Aorta (tissue), 5 donors: ENCODE results near the gene ITGA7. TPM values are rescaled to one million over a fixed set of nuclear protein-coding genes. Genes with fewer than 3 reads are reported as not detected.

Source experiments
- ATAC-seq: fragments of 200-7000 bp; cut with Tn5 transposase; one replicate; pipeline ENCODE4 v1.9.1; 2022; ENCODE audit warnings: moderate library complexity; ENCODE audit not compliant: low FRiP score
- DNase-seq, 2 donors: peaks; one replicate each; pipeline ENCODE4 v3.0.0-alpha.2; 2020
- H3K27ac ChIP-seq, 2 donors: one replicate each; pipeline ENCODE4 v1.5.1; 2013; ENCODE audit warnings: low read length in 2 of 2, mild to moderate bottlenecking in 2 of 2, moderate library complexity in 2 of 2, control low read depth in 1 of 2, inconsistent platforms in 1 of 2, low read depth in 1 of 2
- H3K27me3 ChIP-seq, 2 donors: one replicate each; pipeline ENCODE4 v1.6.1; 2013; ENCODE audit warnings: control low read depth in 1 of 2, low read length in 1 of 2, mild to moderate bottlenecking in 1 of 2, moderate library complexity in 1 of 2; ENCODE audit not compliant: insufficient read depth in 2 of 2, control insufficient read depth in 1 of 2
- H3K36me3 ChIP-seq, 2 donors: one replicate each; pipeline ENCODE4 v1.6.1; 2013; ENCODE audit warnings: control low read depth in 1 of 2, low read length in 1 of 2, mild to moderate bottlenecking in 1 of 2; ENCODE audit not compliant: insufficient read depth in 2 of 2, control insufficient read depth in 1 of 2
- H3K4me1 ChIP-seq, 2 donors: one replicate each; pipeline ENCODE4 v1.6.1; 2013; ENCODE audit warnings: low read length in 2 of 2, control low read depth in 1 of 2, mild to moderate bottlenecking in 1 of 2, moderate library complexity in 1 of 2; ENCODE audit not compliant: insufficient read depth in 2 of 2, control insufficient read depth in 1 of 2
- H3K4me3 ChIP-seq, 2 donors: one replicate each; pipeline ENCODE4 v1.5.1; 2013; ENCODE audit warnings: low read length in 2 of 2, control low read depth in 1 of 2, mild to moderate bottlenecking in 1 of 2
- H3K9me3 ChIP-seq: one replicate; pipeline ENCODE4 v1.6.1; 2013; ENCODE audit warnings: mild to moderate bottlenecking, low read length; ENCODE audit not compliant: control insufficient read depth
- WGBS, 2 donors: extraction: QIAGEN DNeasy Blood & Tissue Kit; methylation state at CpG; one replicate each; pipeline ENCODE4 v1.1.7; 2013; 5-methylcytosine and 5-hydroxymethylcytosine counted together
- intact Hi-C, 2 donors: fragments of 100-400 bp; cut with DNase I; formaldehyde crosslinking; loops; one replicate each; pipeline versions ENCODE4 v1.14.2 to v1.15.0; 2022
- polyA plus RNA-seq, 2 donors: library from polyadenylated mRNA; stranded (reverse); fragments of 200-250 nt; gene quantifications; one replicate each; pipeline ENCODE4 v1.2.3, GENCODE V29; 2013
- total RNA-seq, 2 donors: library from RNA; stranded (reverse); fragmentation: NEBNext Ultra II Directional; extraction: Animal tissue kit (Norgen Biotek cat#: 25700); gene quantifications; one replicate each; pipeline ENCODE4 v1.2.1, GENCODE V29; 2021
- donor health status: healthy with polysubstance abuse.
- donor health status: Bipolar disorder and iron deficiency.
- donor health status: DM: no; HTN: no; CAD: no.
- donor health status: DM: no; HTN: no; CAD: no.
- donor health status: DM: yes; HTN: yes; CAD: no.

The ITGA7 gene
- total and polyA plus RNA-seq, 4 donors = 76.1 to 747 (median 548) TPM

- ATAC-seq = no peak
- WGBS, 2 donors = 2 to 7% methylated on average over 10 of the region's 10 CpGs
- H3K4me1 ChIP-seq = no peaks in the 10 kb centered on the region
- no peaks in the 10 kb centered on the region for H3K9me3 ChIP-seq
- no peaks in the 10 kb centered on the region for H3K36me3 ChIP-seq
- H3K27me3 ChIP-seq = no peaks in the 10 kb centered on the region
- no peak overlapping the region for H3K4me3 ChIP-seq
- no peak overlapping the region for H3K27ac ChIP-seq
- peak; percentile 48 to 70 for DNase-seq
- intact Hi-C loops = loop anchor here in 1 of 2 donors (5.0 kb wide), 1 partner anchor 66 kb away; no protein-coding TSS in a partner anchor
These were observed 16.0 kb upstream of the ITGA7 start for GRCh38 chr12:55723516-55724225.

GRCh38 chr12:55722948-55723347 lies 15.2 kb upstream of the ITGA7 start:
- 79 to 83% methylated on average over 8 of the region's 8 CpGs for WGBS, 2 donors
- H3K4me1 ChIP-seq = no peaks in the 10 kb centered on the region
- no peak for ATAC-seq
- no peaks in the 10 kb centered on the region for H3K27me3 ChIP-seq
- H3K4me3 ChIP-seq = no peak overlapping the region
- no peaks in the 10 kb centered on the region for H3K9me3 ChIP-seq
- H3K36me3 ChIP-seq = no peaks in the 10 kb centered on the region
- H3K27ac ChIP-seq = peak overlapping the region in 1 of 2 donors; percentile 18
- intact Hi-C loops = loop anchor here in 1 of 2 donors (5.0 kb wide), 1 partner anchor 66 kb away; no protein-coding TSS in a partner anchor
- peak; percentile 51 to 61 for DNase-seq

GRCh38 chr12:55721601-55722213 lies 14.0 kb upstream of the ITGA7 start:
- Histone ChIP-seq H3K9me3 (no peaks in the 10 kb centered on the region), H3K4me1 (no peaks in the 10 kb centered on the region), H3K36me3 (no peaks in the 10 kb centered on the region), H3K27ac (peak overlapping the region in 1 of 2 donors; percentile 72), H3K27me3 (no peaks in the 10 kb centered on the region), H3K4me3 (no peak overlapping the region)
- intact Hi-C loops = loop anchor here in 1 of 2 donors (2.0 to 5.0 kb wide), 3 partner anchors 15 to 64 kb away; partner anchors contain the start of gene ITGA7
- DNase-seq = peak; percentile 63 to 80
- WGBS, 2 donors = 33 to 36% methylated on average over 14 of the region's 14 CpGs
- no peak for ATAC-seq

- Histone ChIP-seq H3K27ac (peak overlapping the region in 1 of 2 donors; percentile 76), H3K4me3 (no peak overlapping the region), H3K36me3 (no peaks in the 10 kb centered on the region)
These were observed 13.3 kb upstream of the ITGA7 start for GRCh38 chr12:55720894-55721444.

GRCh38 chr12:55720071-55720564 lies 12.4 kb upstream of the ITGA7 start, which contains the start of gene RDH5:
TSS of gene RDH5 (plus strand) at chr12:55720393. CDS start at chr12:55721185, 792 bp downstream.
- H3K27me3 ChIP-seq = no peaks in the 10 kb centered on the region
- peak within 1 kb of the TSS; percentile 38 to 76 for H3K27ac ChIP-seq
- ATAC-seq (peak; percentile 68), DNase-seq (peak; percentile 90 to 93)
- H3K9me3 ChIP-seq = no peaks in the 10 kb centered on the region
- H3K4me1 ChIP-seq = no peaks in the 10 kb centered on the region
- H3K36me3 ChIP-seq = no peaks in the 10 kb centered on the region
- WGBS, 2 donors = 1 to 5% methylated on average over 6 of the region's 6 CpGs
- intact Hi-C loops = loop anchor here in 1 of 2 donors (2.0 to 5.0 kb wide), 3 partner anchors 13 to 63 kb away; partner anchors contain the start of gene ITGA7
- no peak within 1 kb of the TSS for H3K4me3 ChIP-seq

More at GRCh38 chr12:55720894-55721444, 13.3 kb upstream of the ITGA7 start:
- Histone ChIP-seq H3K27me3 (no peaks in the 10 kb centered on the region), H3K4me1 (no peaks in the 10 kb centered on the region), H3K9me3 (no peaks in the 10 kb centered on the region)
- WGBS, 2 donors = 0 to 3% methylated on average over 9 of the region's 9 CpGs
- peak; percentile 94 to 96 for DNase-seq
- intact Hi-C loops = loop anchor here in 1 of 2 donors (2.0 to 5.0 kb wide), 3 partner anchors 14 to 64 kb away; partner anchors contain the start of gene ITGA7
- ATAC-seq = peak; percentile 80

GRCh38 chr12:55719371-55719770 lies 11.7 kb upstream of the ITGA7 start:
- 37 to 44% methylated on average over 7 of the region's 7 CpGs for WGBS, 2 donors
- ATAC-seq (no peak), DNase-seq (peak; percentile 35 to 48)
- H3K4me1 ChIP-seq = no peaks in the 10 kb centered on the region
- H3K9me3 ChIP-seq = no peaks in the 10 kb centered on the region
- peak overlapping the region; percentile 38 to 76 for H3K27ac ChIP-seq
- H3K27me3 ChIP-seq = no peaks in the 10 kb centered on the region
- intact Hi-C loops = no loop called here
- H3K36me3 ChIP-seq = no peaks in the 10 kb centered on the region
- no peak overlapping the region for H3K4me3 ChIP-seq

GRCh38 chr12:55718624-55719275 lies 11.0 kb upstream of the ITGA7 start:
- Histone ChIP-seq H3K9me3 (no peaks in the 10 kb centered on the region), H3K4me1 (no peaks in the 10 kb centered on the region), H3K27ac (peak overlapping the region; percentile 38 to 76), H3K36me3 (no peaks in the 10 kb centered on the region), H3K4me3 (no peak overlapping the region), H3K27me3 (no peaks in the 10 kb centered on the region)
- no peak for ATAC-seq
- WGBS, 2 donors = 15 to 29% methylated on average over 4 of the region's 4 CpGs
- DNase-seq = peak; percentile 51 to 57
- intact Hi-C loops = no loop called here

GRCh38 chr12:55718015-55718414 lies 10.3 kb upstream of the ITGA7 start:
- H3K9me3 ChIP-seq = no peaks in the 10 kb centered on the region
- H3K27me3 ChIP-seq = no peaks in the 10 kb centered on the region
- H3K4me3 ChIP-seq = no peak overlapping the region
- H3K4me1 ChIP-seq = no peaks in the 10 kb centered on the region
- peak overlapping the region in 1 of 2 donors; percentile 99 for H3K27ac ChIP-seq
- ATAC-seq (no peak), DNase-seq (peak; percentile 54 to 76)
- WGBS, 2 donors = 1 to 5% methylated on average over 4 of the region's 4 CpGs
- no peaks in the 10 kb centered on the region for H3K36me3 ChIP-seq
- intact Hi-C loops = no loop called here
